GM18907 (cell line): ENCODE results near the gene PIP4K2B.
A peak's percentile ranks its signal among the peaks of the same experiment; 100 is the strongest.
"Not testable (repeated sequence)": the region's sequence is repeated elsewhere in the genome, so short reads cannot be mapped to it uniquely, and the experiment has no call there.

Experiments used
- ATAC-seq: cut with Tn5 transposase; IDR thresholded peaks from one replicate; pipeline ENCODE4 v1.9.1; 2021; ENCODE audit warnings: mild to moderate bottlenecking, moderate library complexity; ENCODE audit not compliant: unreplicated experiment

Gene PIP4K2B

DNA sequence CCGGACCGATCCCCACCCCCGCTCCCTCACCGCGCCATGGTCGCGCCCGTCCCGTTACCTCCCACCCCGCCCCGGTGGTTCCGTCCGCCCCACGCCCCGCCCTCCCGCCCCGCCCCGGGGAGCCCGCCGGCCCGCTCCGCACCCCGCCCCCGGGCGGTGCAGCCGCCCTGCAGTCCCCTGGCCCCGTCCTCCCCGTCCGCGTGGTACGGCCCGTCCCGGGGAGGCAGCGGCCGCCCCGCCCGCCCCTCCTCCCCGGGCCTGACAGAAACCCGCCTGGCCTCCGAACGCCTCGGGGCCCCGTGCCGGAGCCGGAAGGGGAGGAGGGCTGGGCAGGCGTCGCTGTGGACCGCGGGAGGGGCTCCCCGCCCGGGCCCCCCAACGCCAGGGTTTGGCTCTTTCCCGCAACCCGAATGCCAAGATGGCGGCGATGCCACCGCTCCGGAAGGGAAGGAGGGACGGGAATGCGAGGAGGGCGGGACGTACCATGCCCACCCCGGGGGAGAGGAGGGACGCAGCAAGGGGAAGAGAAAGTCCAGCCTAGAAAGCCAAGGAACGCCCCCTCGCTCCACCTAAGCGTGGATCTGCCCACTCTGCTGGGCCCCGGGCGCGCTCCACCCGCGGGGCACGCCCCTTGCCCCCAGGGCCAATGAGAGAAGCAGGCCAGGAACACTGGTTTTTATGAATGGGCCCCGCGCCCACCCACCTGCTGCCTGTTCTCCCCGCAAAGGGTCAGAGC lies at the start of gene PIP4K2B:
Gene PIP4K2B, minus strand, starts transcription at position 56 of the 736 bp plus-strand sequence. CDS start 132 bp downstream, outside the sequence.
- peak; percentile 77 for ATAC-seq

DNA sequence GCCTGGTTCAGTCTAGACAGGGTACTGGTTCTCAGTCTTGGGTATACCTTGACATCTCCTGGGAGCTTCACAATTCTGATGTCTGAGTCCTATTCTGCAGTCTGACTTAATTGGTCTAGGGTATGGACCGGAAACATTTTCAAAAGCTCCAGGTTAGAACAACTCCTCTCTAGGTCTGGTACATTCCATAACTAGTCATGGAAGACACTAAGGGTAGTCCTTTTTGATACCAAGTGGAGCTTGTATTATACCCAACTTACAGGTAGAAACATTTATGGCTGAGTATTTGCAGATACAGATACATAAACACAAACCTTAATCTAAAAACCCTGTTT lies 49.2 kb upstream of the PIP4K2B start:
- no peak for ATAC-seq

DNA sequence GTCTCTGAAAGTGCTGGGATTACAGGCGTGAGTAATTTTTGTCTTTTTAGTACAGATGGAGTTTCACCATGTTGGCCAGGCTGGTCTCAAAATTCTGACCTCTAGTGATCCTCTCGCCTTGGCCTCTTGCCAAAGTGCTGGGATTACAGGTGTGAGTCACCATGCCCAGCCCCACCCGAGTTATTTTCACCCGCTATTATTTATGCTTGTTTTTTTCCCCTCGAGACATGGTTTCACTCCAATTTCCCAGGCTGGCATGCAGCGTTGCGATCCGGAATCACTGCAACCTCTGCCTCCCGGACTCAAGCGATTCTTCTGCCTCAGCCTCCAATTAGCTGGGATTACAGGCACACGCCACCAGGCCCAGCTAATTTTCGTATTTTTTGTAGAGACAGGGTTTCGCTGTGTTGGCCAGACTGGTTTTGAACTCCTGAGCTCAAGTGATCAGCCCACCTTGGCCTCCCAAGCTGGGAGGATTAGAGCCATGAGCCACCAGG lies 45.0 kb upstream of the PIP4K2B start:
- no peak for ATAC-seq

DNA sequence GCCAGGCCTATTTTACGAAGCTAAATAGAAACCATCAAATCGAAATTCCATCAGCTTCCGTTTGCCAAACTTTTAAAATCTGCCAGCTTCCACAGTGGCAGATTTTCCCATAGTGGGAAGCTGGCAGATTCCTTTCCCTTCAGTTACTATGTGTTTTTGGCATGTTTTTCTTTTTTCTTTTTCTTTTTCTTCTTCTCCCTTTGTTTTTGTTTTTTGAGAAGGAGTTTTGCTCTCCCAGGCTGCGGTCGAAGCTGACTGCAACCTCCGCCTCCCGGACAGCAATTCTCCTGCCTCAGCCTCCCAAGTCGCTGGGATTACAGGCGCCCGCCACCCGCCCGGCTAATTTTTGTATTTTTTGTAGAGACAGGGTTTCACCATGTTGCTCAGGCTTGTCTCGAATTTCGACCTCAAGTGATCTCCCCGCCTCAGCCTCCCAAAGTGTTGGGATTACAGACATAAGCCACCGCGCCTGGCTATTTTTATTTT lies 26.4 kb upstream of the PIP4K2B start:
- ATAC-seq = no peak

DNA sequence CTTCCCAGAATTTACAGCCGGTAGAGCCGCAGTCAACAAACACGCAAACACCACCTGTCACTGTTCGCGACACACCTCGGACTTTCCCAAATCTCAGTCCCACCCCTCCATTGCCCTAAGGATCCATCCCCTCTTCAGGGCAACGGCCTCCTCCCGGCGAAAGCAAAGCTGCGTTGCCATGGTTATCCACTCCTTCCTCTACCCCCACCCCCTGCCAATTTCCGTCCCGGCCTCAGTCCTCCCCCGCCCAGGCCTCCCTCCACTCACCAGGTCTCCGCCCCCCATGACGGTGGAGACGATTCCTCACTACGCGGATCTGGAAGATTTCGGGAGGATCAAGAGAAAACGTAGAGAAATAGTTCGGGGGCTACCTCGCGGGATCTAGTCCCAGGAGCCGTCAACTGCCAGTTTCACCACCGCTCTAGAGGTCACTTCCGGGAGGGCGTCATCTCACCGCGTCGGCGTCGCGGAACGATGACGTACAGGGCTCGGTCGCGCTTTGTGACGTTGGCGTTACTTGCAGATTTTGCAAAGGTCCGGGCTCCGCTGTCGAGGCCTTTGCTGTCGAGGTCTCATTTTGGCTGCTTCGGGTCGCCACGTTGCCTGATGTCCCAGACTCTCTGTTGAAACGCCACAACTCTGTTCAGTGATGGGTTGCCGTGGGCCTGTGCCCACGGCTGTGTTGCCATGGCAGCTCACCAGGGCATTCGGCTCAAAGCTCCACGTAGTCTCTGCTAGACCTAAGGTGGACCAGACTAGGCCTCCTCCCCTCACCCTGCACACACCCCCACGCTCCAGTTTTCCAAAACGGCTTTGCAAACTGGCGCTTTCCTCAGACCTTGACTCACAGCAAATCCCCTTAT lies 25.8 kb upstream of the PIP4K2B start, which contains the start of gene CWC25:
Gene CWC25, minus strand, starts transcription at position 423 of the 863 bp plus-strand sequence. Its CDS starts 138 bp downstream, at position 285.
- peak; percentile 86 for ATAC-seq

DNA sequence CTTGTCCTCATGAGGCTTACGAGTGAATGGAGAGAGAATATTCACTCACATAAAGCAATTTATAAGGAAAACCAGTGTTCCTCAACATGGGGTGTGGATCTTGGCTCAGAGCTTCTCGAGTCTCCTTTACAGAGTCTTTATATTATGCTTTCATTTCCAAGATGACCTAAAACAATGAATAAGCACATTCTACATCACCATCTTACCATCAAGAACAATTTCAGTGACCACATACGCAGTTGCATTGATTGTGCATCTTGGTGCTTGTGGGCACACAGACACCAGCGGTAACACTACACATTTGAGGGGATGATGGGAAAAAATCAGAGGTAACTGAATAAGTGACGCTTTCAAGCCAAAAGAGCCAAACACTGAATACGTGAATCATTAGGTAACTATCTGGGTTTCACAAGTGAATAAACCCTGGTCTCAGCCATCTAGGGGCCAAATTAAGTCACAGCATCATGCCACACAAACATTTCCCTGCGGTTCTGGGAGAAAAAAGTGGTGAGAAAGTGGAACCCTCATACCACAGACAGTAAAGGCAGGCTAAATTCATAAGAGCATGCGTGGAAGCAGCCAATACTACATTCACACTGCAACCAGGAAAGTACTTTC lies 16.3 kb upstream of the PIP4K2B start:
- ATAC-seq = no peak

DNA sequence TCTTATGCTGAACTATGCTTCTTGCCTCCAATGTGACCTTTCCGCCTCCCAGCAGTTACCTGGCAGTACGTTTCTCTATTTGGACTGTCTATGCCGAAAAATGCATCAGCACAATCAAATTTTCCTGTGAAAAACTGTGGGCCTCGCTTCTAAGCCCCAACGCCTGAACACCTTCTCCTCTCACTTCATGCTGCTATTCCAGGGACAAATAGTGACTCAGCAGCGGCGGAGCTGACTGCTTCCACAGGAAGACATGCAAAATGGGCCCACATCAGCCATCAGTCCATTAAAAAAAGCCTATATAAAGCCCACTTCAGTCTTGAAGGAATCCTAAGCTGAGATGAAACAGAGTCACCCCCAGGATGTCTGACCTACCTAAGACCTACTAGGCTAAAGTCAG lies 10.5 kb upstream of the PIP4K2B start:
- ATAC-seq = no peak

DNA sequence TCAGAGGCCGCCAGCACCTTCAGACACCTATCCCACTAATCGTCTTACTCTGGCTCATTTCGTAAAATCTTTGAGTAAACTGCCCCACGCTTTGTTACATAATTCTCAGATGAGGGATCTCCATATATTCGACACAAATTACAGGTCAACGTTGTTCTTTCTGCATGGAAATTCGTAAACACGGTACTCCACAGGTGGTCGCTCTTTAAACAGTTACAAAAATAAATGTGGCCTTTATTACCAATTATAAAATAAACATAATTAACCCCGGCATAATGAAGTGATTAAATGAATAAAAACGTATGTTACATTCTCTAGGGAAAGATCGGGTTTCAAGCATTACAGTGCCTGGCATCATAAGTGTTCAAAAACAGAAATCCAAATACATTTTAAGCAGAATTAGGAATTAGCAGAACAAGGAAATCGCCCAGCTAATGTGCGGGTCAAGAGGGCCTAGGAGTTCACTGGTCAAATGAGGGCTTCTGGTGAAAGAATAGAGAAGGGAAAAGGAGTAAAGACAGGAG lies 943 bp upstream of the PIP4K2B start:
- ATAC-seq = no peak

DNA sequence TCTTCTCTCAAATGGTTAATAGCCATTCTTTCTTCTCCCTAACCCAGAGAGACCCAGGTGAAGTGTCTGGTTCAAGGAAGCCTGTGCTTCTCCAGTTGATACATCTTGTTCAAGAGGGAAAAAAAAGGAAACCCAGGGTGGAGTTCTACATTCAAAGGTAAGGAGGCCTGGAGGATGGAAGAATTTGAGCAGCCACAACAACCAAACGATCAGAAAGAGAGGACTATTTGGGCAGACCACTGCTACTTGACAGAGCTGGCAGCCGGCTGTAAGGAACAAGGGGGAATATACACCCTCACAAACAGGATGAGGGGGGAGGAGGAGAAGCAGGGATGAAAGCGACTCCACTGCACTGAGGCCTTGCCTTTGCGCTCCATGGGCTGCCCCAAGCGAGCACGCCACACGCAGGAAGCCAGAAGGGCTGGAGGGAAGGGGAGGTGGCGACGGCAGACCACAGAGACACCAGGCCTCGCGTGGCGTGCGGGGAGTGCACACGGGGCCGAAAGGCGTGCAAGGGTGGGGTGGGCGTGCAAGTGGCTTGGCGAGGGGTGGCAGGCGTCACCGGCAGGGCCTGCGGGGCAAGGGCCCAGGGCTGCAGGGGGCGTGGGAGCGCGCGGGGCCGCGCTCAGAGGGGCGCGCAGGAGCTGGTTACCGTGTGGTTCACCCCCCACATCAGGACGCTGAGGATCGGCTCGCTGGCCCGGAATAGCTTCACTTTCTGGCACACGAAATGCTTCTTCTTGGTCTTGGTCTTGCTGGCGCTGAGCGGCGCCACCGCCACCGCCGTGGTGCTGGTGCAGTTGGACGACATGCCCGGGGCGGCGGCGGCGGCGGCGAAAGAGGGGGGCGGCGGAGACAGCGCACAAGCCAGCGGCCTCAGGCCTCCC lies 499 bp downstream of the PIP4K2B start:
- peak; percentile 40 for ATAC-seq

DNA sequence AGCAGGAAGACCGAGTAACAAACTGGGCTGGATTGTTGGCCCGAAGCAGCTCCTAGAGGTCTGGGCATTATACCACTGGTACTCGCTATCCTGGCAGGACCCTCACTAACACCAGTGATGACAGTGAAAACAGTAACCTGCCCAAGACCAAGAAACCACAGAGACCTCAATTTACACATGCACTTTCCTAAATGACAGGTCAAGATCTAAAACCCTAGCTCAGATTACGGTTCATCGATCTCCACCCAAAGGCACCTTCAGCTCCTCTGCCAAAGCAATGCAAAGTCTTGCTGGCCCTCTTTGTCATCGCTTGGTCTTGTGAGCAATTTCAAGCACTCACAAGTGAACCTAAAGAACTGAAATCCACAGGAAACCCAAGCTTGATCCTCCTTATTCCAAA lies 1.5 kb downstream of the PIP4K2B start:
- ATAC-seq = no peak

DNA sequence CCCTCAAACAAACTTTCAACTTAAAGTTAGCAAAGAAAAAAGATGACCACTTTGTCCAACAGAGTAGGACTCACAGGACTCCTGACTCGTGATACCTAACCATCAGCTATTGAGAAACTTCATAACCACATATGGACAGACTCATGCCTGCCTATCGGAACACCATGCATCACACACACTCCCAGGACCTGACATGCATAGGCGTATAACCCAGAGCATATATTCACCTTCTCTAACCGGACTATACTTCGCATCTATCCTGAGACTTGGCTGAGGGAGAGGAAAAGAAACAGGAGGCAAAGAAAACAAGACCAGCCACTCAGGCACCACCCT lies 2.2 kb downstream of the PIP4K2B start:
- no peak for ATAC-seq

DNA sequence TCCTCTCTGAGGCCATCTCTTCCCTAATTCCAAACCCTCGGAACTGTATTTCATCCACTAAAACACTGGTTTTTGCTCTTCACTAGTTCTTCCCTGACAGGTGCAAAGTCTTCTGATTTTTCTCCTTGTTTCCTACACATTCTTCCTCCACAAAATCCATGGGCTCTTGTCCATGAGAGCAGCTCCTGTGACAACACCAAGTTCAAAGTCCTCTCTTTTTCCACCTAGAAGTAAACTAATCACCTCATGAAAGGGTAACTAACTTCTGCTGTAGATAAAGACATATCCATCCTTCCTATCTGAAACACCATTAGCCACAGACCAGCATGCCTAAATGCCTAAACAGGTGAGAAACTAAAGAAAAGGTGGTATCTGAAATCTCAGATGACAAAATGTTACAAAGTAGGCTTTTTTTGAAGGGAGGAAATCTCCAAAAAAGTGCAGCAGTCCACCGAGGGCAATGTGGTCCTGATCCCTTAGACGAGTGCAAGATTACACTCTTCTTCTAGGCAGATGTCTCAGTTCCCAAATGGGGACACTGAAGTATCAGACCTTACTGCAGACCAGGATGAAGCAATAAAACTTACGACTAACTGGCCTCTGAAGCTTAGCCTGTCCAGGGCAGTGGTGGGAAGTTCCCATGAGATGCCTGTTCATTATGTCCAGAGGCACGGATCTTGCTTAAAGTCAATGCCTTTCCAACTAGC lies 2.8 kb downstream of the PIP4K2B start:
- ATAC-seq = no peak

DNA sequence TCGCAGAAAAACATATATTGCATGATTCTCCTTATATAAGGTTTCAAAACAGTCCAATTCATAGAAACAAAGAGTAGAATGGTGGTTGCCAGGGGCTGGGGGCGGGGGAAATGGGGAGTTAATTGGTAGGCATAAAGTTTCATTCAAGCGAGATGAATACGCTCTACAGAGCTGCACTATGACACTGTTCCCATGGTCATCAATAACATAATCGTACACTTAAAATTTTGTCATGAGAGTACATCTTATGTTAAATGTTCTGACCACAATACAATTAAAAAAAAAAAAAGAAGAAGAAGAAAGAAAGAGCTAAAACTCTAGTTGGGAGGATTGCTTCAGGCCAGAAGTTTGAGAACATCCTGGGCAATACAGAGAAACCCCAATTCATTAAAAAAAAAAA lies 5.1 kb downstream of the PIP4K2B start:
- no peak for ATAC-seq

DNA sequence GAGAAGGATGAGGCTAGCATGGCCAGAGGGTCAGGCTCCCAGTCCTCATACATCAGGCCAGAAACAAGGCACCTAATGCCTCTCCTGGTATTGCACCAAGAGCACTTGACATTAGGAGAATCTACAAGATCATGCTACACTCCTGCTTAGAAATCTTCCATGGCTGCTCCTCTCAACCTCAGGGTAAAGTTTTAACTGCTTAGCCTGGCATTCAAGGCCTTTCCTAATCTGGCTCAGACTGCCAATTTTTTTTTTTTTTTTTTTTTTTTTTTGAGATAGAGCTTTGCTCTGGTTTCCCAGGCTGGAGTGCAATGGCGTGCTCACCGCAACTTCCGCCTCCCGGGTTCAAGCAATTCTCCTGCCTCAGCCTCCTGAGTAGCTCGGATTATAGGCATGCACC lies 8.2 kb downstream of the PIP4K2B start:
- no peak for ATAC-seq

DNA sequence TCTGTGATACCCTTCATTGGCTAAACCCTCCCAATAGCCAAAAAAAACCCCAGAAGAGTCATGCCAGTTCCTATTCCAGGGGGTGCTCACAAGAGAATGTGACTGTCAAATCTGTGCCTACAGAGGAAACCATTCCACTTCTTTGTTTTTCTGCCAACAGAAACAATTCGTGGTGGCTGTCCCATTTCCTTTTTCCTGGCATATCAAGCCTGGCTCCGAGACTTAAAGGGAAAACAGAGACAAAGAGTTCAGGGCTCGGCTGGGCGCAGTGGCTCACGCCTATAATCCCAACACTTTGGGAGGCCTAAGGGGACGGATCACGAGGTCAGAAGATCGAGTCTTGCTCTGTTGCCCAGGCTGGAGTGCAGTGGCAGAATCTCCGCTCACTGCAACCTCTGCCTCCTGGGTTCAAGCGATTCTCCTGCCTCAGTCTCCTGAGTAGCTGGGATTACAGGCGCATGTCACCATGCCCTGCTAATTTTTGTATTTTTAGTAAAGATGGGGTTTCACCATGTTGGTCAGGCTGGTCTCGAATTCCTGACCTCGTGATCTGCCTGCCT lies 9.1 kb downstream of the PIP4K2B start:
- not testable (repeated sequence) for ATAC-seq

DNA sequence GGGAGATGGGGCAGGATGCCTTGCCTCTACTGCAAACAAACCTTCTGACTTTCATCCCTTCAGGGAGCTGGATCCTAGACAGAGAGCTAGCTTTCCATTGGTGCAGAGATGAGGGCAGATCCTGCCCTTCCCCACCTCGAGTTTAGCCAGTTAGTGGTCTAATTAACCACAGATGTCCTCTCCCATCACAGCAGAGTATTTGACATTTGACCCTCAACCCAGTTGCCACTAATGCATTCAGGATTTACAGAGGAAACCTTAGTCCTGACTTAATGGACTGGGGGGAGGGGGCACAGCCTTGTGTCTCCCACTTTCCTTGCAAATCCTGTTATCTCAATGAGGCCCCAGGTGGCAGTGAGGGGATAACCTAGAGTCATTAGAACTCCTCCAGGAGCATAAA lies 10.2 kb downstream of the PIP4K2B start:
- no peak for ATAC-seq

DNA sequence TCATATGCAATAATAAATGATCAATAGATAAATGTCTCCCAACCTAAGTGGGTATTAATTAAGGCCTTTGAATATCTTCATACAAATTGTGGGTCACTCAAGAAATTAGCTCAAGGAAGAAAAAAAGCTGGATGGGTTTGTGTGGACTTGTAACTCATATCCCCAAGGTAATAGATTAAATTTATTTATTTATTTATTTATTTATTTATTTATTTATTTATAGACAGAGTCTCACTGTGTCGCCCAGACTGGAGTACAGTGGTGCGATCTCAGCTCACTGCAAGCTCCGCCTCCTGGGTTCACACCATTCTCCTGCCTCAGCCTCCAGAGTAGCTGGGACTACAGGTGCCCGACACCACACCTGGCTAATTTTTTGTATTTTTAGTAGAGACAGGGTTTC lies 11.4 kb downstream of the PIP4K2B start:
- not testable (repeated sequence) for ATAC-seq

DNA sequence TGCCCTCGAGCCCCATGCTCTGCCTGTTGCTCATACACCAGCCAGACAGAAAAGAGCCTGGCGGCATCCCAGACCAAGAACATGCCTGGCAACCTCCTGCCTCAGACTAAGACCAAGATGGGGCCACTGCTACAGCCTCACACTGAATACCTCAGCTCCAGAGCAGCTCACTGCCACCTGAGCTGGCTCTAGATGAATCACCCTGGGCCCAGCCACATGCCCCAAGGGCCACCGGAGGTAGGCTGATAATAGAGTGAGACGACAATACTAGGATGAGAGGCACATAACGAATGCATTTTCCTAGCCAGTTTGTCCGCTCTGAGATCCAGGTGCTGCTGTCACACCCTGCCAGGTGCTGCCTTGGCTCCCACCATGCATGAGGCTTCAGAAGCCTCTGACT lies 13.0 kb downstream of the PIP4K2B start:
- ATAC-seq = no peak

DNA sequence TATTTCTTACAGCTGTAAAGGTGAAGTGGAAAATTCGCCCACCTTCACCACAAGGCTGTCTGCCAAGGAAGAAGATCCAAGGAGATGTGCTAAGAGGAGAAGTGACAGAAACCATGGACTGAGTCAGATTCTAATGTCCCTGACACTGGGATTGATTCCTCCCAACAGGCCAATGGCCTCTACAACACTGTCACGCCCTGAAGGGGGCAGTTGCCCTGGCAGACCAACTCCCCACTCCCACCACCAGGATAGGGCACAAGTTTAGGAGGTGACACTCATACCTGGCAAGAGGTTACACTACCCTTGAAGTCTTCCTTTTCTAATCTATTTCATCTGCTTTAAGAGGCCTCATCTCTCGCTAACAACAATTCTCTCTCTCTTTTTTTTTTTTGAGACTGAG lies 16.1 kb downstream of the PIP4K2B start:
- ATAC-seq = no peak
